DMS53 (cell line): ENCODE data around the gene RLF.

Experiments used
- DNase-seq: peaks from one replicate; lab custom pipeline; 2025; lab: John Stamatoyannopoulos, UW

Gene RLF

GRCh38 chr1:40161125-40161887 lies at the start of gene RLF:
Gene RLF, plus strand, starts transcription at chr1:40161387. Its CDS starts 13 bp downstream, at chr1:40161400.
- DNase-seq: peak; percentile 98

DNA sequence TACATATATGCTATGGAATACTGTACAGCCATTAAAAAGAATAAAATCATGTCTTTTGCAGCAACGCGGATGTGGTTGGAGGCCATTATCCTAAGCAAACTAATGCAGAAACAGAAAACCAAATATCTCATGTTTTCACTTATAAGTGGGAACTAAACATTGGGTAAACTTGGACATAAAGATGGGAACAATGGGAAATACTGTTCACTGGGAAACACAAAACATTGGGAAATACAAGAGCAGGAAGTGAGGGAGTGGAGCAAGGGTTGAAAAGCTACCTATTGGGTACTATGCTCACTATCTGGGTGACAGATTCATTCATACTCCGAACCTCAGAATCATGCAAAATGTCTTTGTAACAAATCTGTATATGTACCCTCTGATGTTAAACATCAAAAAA lies 46.8 kb upstream of the RLF start:
- no peak for DNase-seq

GRCh38 chr1:40120128-40120527 lies 41.1 kb upstream of the RLF start:
- no peak for DNase-seq

DNA sequence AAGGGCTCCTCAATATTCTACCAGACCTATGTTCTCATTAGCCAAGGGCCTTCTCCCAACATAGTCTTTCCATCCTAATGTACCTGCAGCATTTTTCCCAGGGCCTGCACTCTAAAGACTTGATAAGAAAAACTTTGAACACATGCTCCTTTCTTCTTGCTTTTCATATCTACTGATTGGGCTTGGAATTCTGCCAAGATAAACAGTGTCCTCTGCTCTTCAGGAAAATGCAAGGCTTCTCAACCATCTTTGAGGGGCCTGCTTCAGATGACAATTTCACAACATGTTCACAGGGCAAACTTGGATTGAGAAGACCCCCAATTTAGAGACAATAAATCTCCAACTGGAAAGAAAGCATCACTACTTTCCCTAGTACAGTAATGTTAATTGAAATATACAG lies 38.3 kb upstream of the RLF start:
- peak; percentile 42 for DNase-seq

GRCh38 chr1:40130892-40131291 lies 30.3 kb upstream of the RLF start:
- no peak for DNase-seq

GRCh38 chr1:40132383-40133311 lies 28.5 kb upstream of the RLF start:
- DNase-seq: no peak

DNA sequence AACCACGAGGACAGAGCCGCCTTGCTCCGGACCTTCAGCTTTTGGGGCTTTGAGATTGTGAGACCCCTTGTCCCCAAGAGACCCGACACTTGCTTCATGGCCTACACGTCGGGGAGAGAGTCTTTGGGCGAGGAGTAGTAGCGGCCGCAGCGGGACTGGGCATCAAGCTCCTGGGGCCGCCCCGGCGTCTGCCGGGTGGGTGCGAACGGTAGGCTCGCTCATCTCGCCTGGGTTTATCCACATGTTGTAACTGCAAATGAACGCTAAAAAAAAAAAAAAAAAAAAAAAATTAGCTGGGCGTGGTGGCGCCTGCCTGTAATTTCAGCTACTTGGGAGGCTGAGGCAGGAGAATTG lies 27.9 kb upstream of the RLF start:
- no peak for DNase-seq

GRCh38 chr1:40133839-40134238 lies 27.3 kb upstream of the RLF start:
- no peak for DNase-seq

- DNase-seq: no peak
Observed at GRCh38 chr1:40140211-40140973, 20.8 kb upstream of the RLF start.

DNA sequence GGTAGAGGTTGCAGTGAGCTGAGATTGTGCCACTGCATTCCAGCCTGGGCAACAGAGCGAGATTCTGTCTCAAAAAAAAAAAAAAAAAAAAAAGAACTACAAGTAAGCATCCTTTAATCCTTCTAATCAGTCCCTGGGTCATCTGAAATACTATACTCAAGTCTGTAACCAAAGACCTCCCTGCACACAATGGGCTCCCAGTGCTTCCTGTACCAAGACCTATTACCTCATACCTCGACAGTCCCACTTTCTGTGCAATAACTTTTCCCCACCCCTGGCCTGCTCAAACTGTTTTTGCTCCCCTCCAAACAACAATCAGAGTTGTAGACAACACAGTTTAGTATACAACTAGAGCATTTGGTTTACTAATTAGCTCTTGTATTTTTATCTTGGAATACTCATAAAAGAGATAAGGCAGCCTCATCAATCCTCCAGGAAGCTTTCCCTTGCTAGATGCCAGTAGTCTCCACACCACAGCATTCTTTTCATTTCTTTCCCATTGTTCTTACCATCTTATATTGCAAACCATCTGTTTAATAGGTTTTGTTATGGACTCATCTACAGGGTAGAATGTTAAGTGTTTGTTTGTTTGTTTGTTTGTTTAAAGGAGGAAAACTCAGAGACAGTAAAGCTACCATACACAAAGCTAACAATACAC lies 19.2 kb upstream of the RLF start:
- peak; percentile 21 for DNase-seq

- DNase-seq: peak; percentile 89
Observed at GRCh38 chr1:40143891-40144575, 17.2 kb upstream of the RLF start.

DNA sequence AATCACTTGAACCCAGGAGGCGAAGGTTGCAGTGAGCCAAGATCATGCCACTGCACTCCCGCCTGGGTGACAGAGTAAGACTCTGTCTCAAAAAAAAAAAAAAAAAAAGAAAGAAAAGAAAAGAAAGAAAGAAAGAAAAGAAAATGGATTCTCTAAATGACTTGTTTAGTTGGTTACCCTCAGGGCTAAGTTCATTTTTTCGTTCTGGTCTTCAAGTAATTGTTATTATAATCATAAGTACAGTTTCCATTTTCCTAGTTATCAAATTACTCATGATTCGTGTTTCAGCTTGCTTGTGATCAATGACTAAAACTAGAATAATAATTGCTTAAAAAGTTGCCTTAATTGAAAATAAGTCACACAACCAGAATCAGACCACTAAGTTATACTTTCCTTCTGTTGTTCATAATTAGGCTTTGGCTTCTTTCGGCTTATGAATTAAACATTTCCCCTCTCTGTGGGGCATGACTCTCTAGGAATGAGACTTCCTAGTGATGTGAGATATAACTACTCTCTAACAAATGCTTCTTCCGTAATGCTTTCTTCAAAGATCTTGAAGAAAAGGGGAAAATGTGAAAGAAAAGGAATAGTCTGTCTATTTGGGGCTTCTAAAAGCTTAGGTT lies 9.6 kb upstream of the RLF start:
- no peak for DNase-seq

GRCh38 chr1:40153073-40153770 lies 8.0 kb upstream of the RLF start:
- peak; percentile 68 for DNase-seq

DNA sequence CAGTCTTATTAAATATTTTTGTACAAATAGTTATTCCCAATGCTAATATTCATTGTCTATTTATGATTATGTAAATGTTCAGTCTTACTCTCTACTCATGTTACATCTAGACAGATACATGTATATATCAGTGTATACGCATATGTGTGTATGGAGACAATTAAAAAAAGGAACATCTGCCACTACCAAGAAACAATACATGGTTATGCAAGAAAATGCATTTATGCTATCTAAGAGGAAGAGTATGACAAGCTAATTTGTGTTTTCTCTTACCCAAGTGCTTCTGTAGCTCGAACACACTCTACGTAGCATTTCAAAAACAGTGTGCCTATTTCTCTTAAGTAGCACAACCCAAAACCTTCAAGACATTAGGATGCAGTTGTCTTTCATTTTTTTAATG lies 6.1 kb upstream of the RLF start:
- no peak for DNase-seq

DNA sequence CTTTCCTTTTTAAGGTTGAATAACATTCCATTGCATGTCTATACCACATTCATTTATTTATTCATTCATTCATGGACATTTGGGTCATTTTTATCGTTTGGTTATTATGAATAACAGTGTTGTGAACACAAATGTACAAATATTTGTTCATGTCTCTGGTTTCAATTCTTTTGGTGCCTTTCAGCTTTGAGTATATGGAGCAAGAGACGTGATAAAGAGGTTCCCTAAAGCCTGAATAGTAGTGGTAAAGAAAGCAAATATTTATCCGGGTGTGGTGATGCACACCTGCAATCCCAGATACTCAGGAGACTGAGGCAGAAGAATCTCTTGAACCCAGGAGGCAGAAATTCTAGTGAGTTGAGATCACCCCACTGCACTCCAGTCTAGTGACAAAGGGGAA lies 5.3 kb upstream of the RLF start:
- peak; percentile 87 for DNase-seq

- no peak for DNase-seq
Observed at GRCh38 chr1:40160806-40161124, 422 bp upstream of the RLF start.

- DNase-seq: no peak
Observed at GRCh38 chr1:40161888-40162397, 756 bp downstream of the RLF start.

GRCh38 chr1:40162753-40163441 lies 1.7 kb downstream of the RLF start:
- DNase-seq: peak; percentile 18

DNA sequence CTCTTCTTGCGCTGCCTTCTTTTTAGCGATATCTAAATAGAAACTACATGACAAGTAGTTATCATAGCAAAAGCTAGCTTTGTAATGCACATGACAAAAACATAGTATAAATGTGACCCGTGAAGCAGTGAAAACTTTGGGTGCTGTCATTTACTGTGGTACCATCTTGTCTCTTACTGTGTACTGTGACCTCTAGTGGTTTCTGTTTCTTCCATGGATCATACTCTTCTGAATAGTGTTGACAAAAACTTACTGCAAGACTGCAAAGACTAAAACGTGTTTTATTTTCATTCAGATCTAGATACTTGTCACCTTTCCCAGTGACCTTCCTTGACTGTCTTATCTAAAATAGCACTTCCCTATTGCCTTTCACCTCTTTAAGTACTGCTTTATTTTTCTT lies 6.1 kb downstream of the RLF start:
- DNase-seq: no peak

DNA sequence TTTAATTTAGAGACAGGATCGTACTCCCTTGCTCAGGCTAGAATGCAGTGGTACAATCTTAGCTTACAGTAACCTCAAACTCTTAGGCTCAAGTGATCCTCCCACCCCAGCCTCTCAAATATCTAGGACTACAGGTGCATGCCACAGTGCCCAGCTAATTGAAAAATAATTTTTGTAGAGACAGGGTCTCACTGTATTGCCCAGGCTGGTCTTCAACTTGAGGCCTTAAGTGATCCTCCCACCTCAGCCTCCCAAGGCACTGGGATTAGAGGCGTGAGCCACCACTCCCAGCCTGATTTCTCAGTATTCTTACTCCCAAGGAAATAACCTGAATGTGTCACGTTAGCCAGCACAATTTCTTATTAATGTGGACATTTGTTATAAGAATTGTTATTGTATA lies 9.8 kb downstream of the RLF start:
- no peak for DNase-seq
